Adrenal gland (tissue), 12 donors: ENCODE results near the gene DMWD. TPM values are rescaled to one million over a fixed set of nuclear protein-coding genes. Genes with fewer than 3 reads are reported as not detected.
A peak's percentile ranks its signal among the peaks of the same experiment; 100 is the strongest.

Experiments used
- DNase-seq, 7 donors: peaks; one replicate each; pipeline ENCODE4 v3.0.0-alpha.2; 2019 to 2020
- H3K27ac ChIP-seq, 5 donors: fragments of 200-600 bp; sonication (generic) in 4 of 5; 1 replicate in 3 of 5; 2 replicates in 2 of 5; pipeline versions ENCODE4 v1.5.1 to v1.8.0; 2016 to 2020; ENCODE audit warnings: mild to moderate bottlenecking in 1 of 5
- H3K27me3 ChIP-seq: fragments of 200-600 bp; 2 replicates; pipeline ENCODE4 v1.8.0; 2021
- H3K36me3 ChIP-seq, 2 donors: fragments of 200-600 bp; replicated peaks in 1 of 2; 1 replicate in 1 of 2; 2 replicates in 1 of 2; pipeline versions ENCODE4 v1.5.1 to v1.8.0; 2018 to 2022
- H3K4me1 ChIP-seq, 2 donors: fragments of 200-600 bp; replicated peaks in 1 of 2; 1 replicate in 1 of 2; 2 replicates in 1 of 2; pipeline versions ENCODE4 v1.5.1 to v1.8.0; 2018 to 2021
- H3K4me3 ChIP-seq, 4 donors: fragments of 200-600 bp; sonication (generic) in 3 of 4; one replicate each; pipeline ENCODE4 v1.5.1; 2016 to 2018
- H3K9me3 ChIP-seq, 3 donors: fragments of 200-600 bp; sonication (generic) in 1 of 3; replicated peaks in 1 of 3; 1 replicate in 2 of 3; 2 replicates in 1 of 3; pipeline versions ENCODE4 v1.5.1 to v1.8.0; 2016 to 2021
- CTCF ChIP-seq, 6 experiments: fragments of 450-650 bp in 4 of 6; fragments of 200-600 bp in 2 of 6; sonication (generic) in 1 of 6; IDR thresholded peaks; 1 replicate in 5 of 6; 2 replicates in 1 of 6; pipeline versions ENCODE4 v1.5.1 to v1.8.0; 2016 to 2021; ENCODE audit warnings: antibody characterized with exemption in 6 of 6, mild to moderate bottlenecking in 2 of 6, moderate library complexity in 1 of 6
- POLR2A ChIP-seq, 2 donors: fragments of 450-650 bp; IDR thresholded peaks; one replicate each; pipeline ENCODE4 v1.6.1; 2017; ENCODE audit warnings: antibody characterized with exemption in 2 of 2, mild to moderate bottlenecking in 2 of 2, moderate library complexity in 1 of 2
- WGBS, 4 donors: extraction: QIAGEN DNeasy Blood & Tissue Kit in 2 of 4; methylation state at CpG; one replicate each; pipeline versions ENCODE4 v1.1.5 to v1.1.7; 2013 to 2017; 5-methylcytosine and 5-hydroxymethylcytosine counted together
- intact Hi-C, 2 donors: fragments of 100-400 bp; cut with DNase I; formaldehyde crosslinking; loops; one replicate each; pipeline versions ENCODE4 v1.14.1 to v1.15.0; 2022 to 2023
- polyA plus RNA-seq, 3 donors: library from polyadenylated mRNA; stranded (reverse); fragments of 200-250 nt in 2 of 3; fragments of 350-450 nt in 1 of 3; fragmentation: Illumina TruSeq in 1 of 3; extraction: RNeasy Lipid Tissue Mini Kit (QIAGEN cat#74804) in 1 of 3; gene quantifications; one replicate each; pipeline ENCODE4 v1.2.3, GENCODE V29; 2013 to 2014
- total RNA-seq, 9 donors: library from RNA; depleted of rRNA in 4 of 9; stranded (reverse); fragments of >200 nt in 4 of 9; fragments of 120-200 nt in 1 of 9; fragmentation: NEBNext Ultra II Directional in 1 of 9; extraction: Animal tissue kit (Norgen Biotek cat#: 25700) in 1 of 9; gene quantifications; one replicate each; pipeline versions ENCODE4 v1.1.0 to v1.2.4, GENCODE V29; 2013 to 2023
- donor health status: healthy with polysubstance abuse.
- donor health status: Bipolar disorder and iron deficiency.
- donor health status: DM: yes; HTN: yes; CAD: no.
- donor health status: DM: no; HTN: no; CAD: no.
- donor health status: DM: no; HTN: no; CAD: no.
- donor health status: DM: yes; HTN: yes; CAD: no.

The DMWD gene
- total and polyA plus RNA-seq, 12 donors = 13.2 to 91.5 (median 34.0) TPM

- intact Hi-C loops = loop anchor here in 1 of 2 donors (5.0 kb wide), 1 partner anchor 55 kb away; no protein-coding TSS in a partner anchor
- no peaks in the 10 kb centered on the region for H3K27me3 ChIP-seq
- H3K9me3 ChIP-seq = no peaks in the 10 kb centered on the region
- peaks cover 7 to 24% of the 10 kb centered on the region in 2 donors for H3K4me1 ChIP-seq
- peak overlapping the region; percentile 92 to 98 (median 94) for H3K27ac ChIP-seq
- peak overlapping the region in 3 of 4 donors; percentile 28 to 86 (median 76) for H3K4me3 ChIP-seq
- WGBS, 4 donors = 13 to 27% (median 15%) methylated on average over 13 to 31 of the region's 31 CpGs
- peaks cover 0 to 8% of the 10 kb centered on the region in 2 donors for H3K36me3 ChIP-seq
- no peak for TF ChIP-seq CTCF (IDR thresholded peaks at IDR 0.05)
- TF ChIP-seq POLR2A (IDR thresholded peaks at IDR 0.05) = peak; percentile 20 to 85
- peak; percentile 82 to 91 (median 89) for DNase-seq
Measured at GRCh38 chr19:45767410-45767880, 25.2 kb downstream of the DMWD start.

DNA sequence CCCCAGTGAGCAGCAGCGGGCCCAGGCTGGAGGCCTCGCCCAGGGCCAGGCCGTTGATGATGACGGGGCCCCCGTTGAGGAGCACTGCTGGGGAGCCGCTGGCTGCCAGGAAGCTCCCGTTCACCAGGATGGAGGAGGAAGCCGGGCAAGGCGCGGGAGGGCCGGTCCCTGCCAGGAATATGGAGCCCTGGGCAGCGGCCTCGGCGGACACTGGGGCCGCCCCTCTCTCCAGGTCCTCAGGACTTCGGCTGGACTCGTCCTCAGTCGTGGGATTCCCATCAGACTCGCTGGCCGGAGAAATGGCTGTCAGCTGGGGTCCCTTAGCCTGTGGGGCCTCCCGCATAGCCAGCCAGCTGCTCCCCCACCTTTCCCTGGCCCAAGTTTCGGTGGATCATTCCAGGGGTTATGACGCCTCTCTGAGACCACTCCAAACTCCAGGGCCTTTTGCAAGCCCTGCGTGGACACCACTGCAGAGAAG is 25.7 kb downstream of the DMWD start:
- TF ChIP-seq POLR2A (IDR thresholded peaks at IDR 0.05) (no peak), CTCF (IDR thresholded peaks at IDR 0.05) (no peak)
- peaks cover 0 to 8% of the 10 kb centered on the region in 2 donors for H3K36me3 ChIP-seq
- no peaks in the 10 kb centered on the region for H3K27me3 ChIP-seq
- peak overlapping the region; percentile 92 to 98 (median 94) for H3K27ac ChIP-seq
- peaks cover 7 to 24% of the 10 kb centered on the region in 2 donors for H3K4me1 ChIP-seq
- intact Hi-C loops = loop anchor here in 1 of 2 donors (5.0 kb wide), 1 partner anchor 55 kb away; no protein-coding TSS in a partner anchor
- H3K4me3 ChIP-seq = peak overlapping the region in 2 of 4 donors; percentile 76 to 86
- DNase-seq = peak in 6 of 7 donors; percentile 52 to 74 (median 58)
- 4 to 62% (median 20%) methylated on average over 4 to 24 of the region's 24 CpGs for WGBS, 4 donors
- H3K9me3 ChIP-seq = no peaks in the 10 kb centered on the region

GRCh38 chr19:45766296-45766868 is 26.3 kb downstream of the DMWD start:
- peak in 1 of 7 donors; percentile 46 for DNase-seq
- peaks cover 0 to 6% of the 10 kb centered on the region in 2 donors for H3K36me3 ChIP-seq
- no peaks in the 10 kb centered on the region for H3K27me3 ChIP-seq
- intact Hi-C loops = loop anchor here in 1 of 2 donors (5.0 kb wide), 1 partner anchor 54 kb away; no protein-coding TSS in a partner anchor
- TF ChIP-seq POLR2A (IDR thresholded peaks at IDR 0.05) (peak in 1 of 2 donors; percentile 8), CTCF (IDR thresholded peaks at IDR 0.05) (no peak)
- 62 to 80% (median 68%) methylated on average over 1 to 17 of the region's 17 CpGs for WGBS, 4 donors
- H3K27ac ChIP-seq = peak overlapping the region; percentile 92 to 98 (median 94)
- no peaks in the 10 kb centered on the region for H3K9me3 ChIP-seq
- peak overlapping the region in 2 of 4 donors; percentile 76 to 86 for H3K4me3 ChIP-seq
- H3K4me1 ChIP-seq = peaks cover 7 to 24% of the 10 kb centered on the region in 2 donors

GRCh38 chr19:45765702-45766295 is 26.8 kb downstream of the DMWD start:
- Histone ChIP-seq H3K36me3 (no peaks in the 10 kb centered on the region), H3K4me1 (peaks cover 7 to 20% of the 10 kb centered on the region in 2 donors), H3K9me3 (no peaks in the 10 kb centered on the region), H3K4me3 (no peak overlapping the region), H3K27me3 (no peaks in the 10 kb centered on the region), H3K27ac (peak overlapping the region in 2 of 5 donors; percentile 92 to 94)
- peak in 5 of 7 donors; percentile 41 to 57 (median 56) for DNase-seq
- 71 to 83% (median 76%) methylated on average over 17 to 23 of the region's 23 CpGs for WGBS, 4 donors
- no peak for TF ChIP-seq POLR2A (IDR thresholded peaks at IDR 0.05)
- no peak for TF ChIP-seq CTCF (IDR thresholded peaks at IDR 0.05)
- intact Hi-C loops = loop anchor here in 1 of 2 donors (5.0 kb wide), 1 partner anchor 53 kb away; no protein-coding TSS in a partner anchor
